ENCODE results near the gene NUDT7. TPM values are rescaled to one million over a fixed set of nuclear protein-coding genes. Genes with fewer than 3 reads are reported as not detected.

The NUDT7 gene
- total RNA-seq: 8.2 and 10.5 TPM in 2 replicates

GRCh38 chr16:77722309-77723107 is at the start of gene NUDT7:
NUDT7 (plus strand) TSS chr16:77722514; CDS start chr16:77722583, 69 bp downstream.

GRCh38 chr16:77788181-77789084 is 66.1 kb downstream of the NUDT7 start, which contains the start of gene VAT1L:
VAT1L (plus strand) TSS chr16:77788564; CDS start chr16:77788683, 119 bp downstream.

Other genes with a start within 250 kb of the NUDT7 start
- gene VAT1L, start 66.0 kb downstream of the NUDT7 start, total RNA-seq: 0.11 TPM in 1 of 2 replicates, not detected in the other